ENCODE results near the gene ADCY1.

Gene ADCY1

GRCh38 chr7:45610660-45611299 lies 36.6 kb downstream of the ADCY1 start:
- no peaks in the 10 kb centered on the region for H4K20me1 ChIP-seq (ENCODE audit: insufficient read depth, low read length, poor library complexity, severe bottlenecking)
- H3K79me2 ChIP-seq (ENCODE audit: insufficient read depth, low read length) = no peaks in the 10 kb centered on the region
- no peaks in the 10 kb centered on the region for H3K27me3 ChIP-seq (ENCODE audit: insufficient read depth, low read length, poor library complexity, severe bottlenecking)
- H3K9me3 ChIP-seq (ENCODE audit: insufficient read depth, low read depth, low read length) = peaks cover 16% of the 10 kb centered on the region
- H3K4me2 ChIP-seq (ENCODE audit: low read depth, low read length, poor library complexity, severe bottlenecking) = no peak overlapping the region
- no peaks in the 10 kb centered on the region for H3F3A ChIP-seq (ENCODE audit: low read depth)
- TF ChIP-seq EZH2phosphoT487 (IDR thresholded peaks at IDR 0.05; ENCODE audit: borderline replicate concordance) (no peak), CTCF (conservative IDR thresholded peaks at IDR 0.05; ENCODE audit: low read length) (no peak)
- no peaks in the 10 kb centered on the region for H3K9me2 ChIP-seq (replicated peaks; ENCODE audit: low read depth, low read length)
- no peaks in the 10 kb centered on the region for H3K36me3 ChIP-seq (ENCODE audit: insufficient read depth, low read length)
- no peak overlapping the region for H3K4me3 ChIP-seq (ENCODE audit: low read length, poor library complexity, severe bottlenecking)
- no peaks in the 10 kb centered on the region for H3K4me1 ChIP-seq (ENCODE audit: insufficient read depth, low read length, poor library complexity, severe bottlenecking)
- no peak overlapping the region for H3K9ac ChIP-seq (ENCODE audit: low read depth, low read length, poor library complexity, severe bottlenecking)
- H2AFZ ChIP-seq (ENCODE audit: low read length) = no peak overlapping the region

GRCh38 chr7:45617166-45617565 lies 43.0 kb downstream of the ADCY1 start:
- no peaks in the 10 kb centered on the region for H4K20me1 ChIP-seq (ENCODE audit: insufficient read depth, low read length, poor library complexity, severe bottlenecking)
- no peaks in the 10 kb centered on the region for H3K9me2 ChIP-seq (replicated peaks; ENCODE audit: low read depth, low read length)
- H2AFZ ChIP-seq (ENCODE audit: low read length) = no peak overlapping the region
- TF ChIP-seq CTCF (conservative IDR thresholded peaks at IDR 0.05; ENCODE audit: low read length) = no peak
- TF ChIP-seq EZH2phosphoT487 (IDR thresholded peaks at IDR 0.05; ENCODE audit: borderline replicate concordance) = no peak
- H3K4me3 ChIP-seq (ENCODE audit: low read length, poor library complexity, severe bottlenecking) = no peak overlapping the region
- no peaks in the 10 kb centered on the region for H3K4me1 ChIP-seq (ENCODE audit: insufficient read depth, low read length, poor library complexity, severe bottlenecking)
- no peak overlapping the region for H3K4me2 ChIP-seq (ENCODE audit: low read depth, low read length, poor library complexity, severe bottlenecking)
- H3F3A ChIP-seq (ENCODE audit: low read depth) = no peaks in the 10 kb centered on the region
- no peaks in the 10 kb centered on the region for H3K36me3 ChIP-seq (ENCODE audit: insufficient read depth, low read length)
- no peaks in the 10 kb centered on the region for H3K27me3 ChIP-seq (ENCODE audit: insufficient read depth, low read length, poor library complexity, severe bottlenecking)
- no peak overlapping the region for H3K9ac ChIP-seq (ENCODE audit: low read depth, low read length, poor library complexity, severe bottlenecking)
- 0 out of 2 replicates have a peak, but pooled peaks cover 5% of the 10 kb centered on the region for H3K9me3 ChIP-seq (ENCODE audit: insufficient read depth, low read depth, low read length)
- H3K79me2 ChIP-seq (ENCODE audit: insufficient read depth, low read length) = no peaks in the 10 kb centered on the region

- Histone ChIP-seq H3K4me1 (ENCODE audit: insufficient read depth, low read length, poor library complexity, severe bottlenecking) (no peaks in the 10 kb centered on the region), H3K9me2 (replicated peaks; ENCODE audit: low read depth, low read length) (no peaks in the 10 kb centered on the region), H3K79me2 (ENCODE audit: insufficient read depth, low read length) (no peaks in the 10 kb centered on the region), H3K4me2 (ENCODE audit: low read depth, low read length, poor library complexity, severe bottlenecking) (no peak overlapping the region), H3K4me3 (ENCODE audit: low read length, poor library complexity, severe bottlenecking) (no peak overlapping the region), H3F3A (ENCODE audit: low read depth) (no peaks in the 10 kb centered on the region), H3K27me3 (ENCODE audit: insufficient read depth, low read length, poor library complexity, severe bottlenecking) (no peaks in the 10 kb centered on the region), H3K9ac (ENCODE audit: low read depth, low read length, poor library complexity, severe bottlenecking) (no peak overlapping the region), H3K9me3 (ENCODE audit: insufficient read depth, low read depth, low read length) (0 out of 2 replicates have a peak, but pooled peaks cover 7% of the 10 kb centered on the region), H4K20me1 (ENCODE audit: insufficient read depth, low read length, poor library complexity, severe bottlenecking) (no peaks in the 10 kb centered on the region), H3K36me3 (ENCODE audit: insufficient read depth, low read length) (no peaks in the 10 kb centered on the region), H2AFZ (ENCODE audit: low read length) (no peak overlapping the region)
- no peak for TF ChIP-seq EZH2phosphoT487 (IDR thresholded peaks at IDR 0.05; ENCODE audit: borderline replicate concordance)
- no peak for TF ChIP-seq CTCF (conservative IDR thresholded peaks at IDR 0.05; ENCODE audit: low read length)
These were observed 47.9 kb downstream of the ADCY1 start for GRCh38 chr7:45622058-45622457.

Measured in Loucy (cell line).